ENCODE results near the gene ZNF138.
"Not testable (repeated sequence)": the region's sequence is repeated elsewhere in the genome, so short reads cannot be mapped to it uniquely, and the experiment has no call there.

ZNF138 gene

GRCh38 chr7:64811767-64812166, 17.5 kb downstream of the ZNF138 start:
- no peak overlapping the region for H3K4me2 ChIP-seq (ENCODE audit: low read length)
- no peak overlapping the region for H3K9ac ChIP-seq (ENCODE audit: low read length)
- no peaks in the 10 kb centered on the region for H3K4me1 ChIP-seq (ENCODE audit: low read length)
- H3K36me3 ChIP-seq (replicated peaks; ENCODE audit: low read depth, low read length): peaks cover 23% of the 10 kb centered on the region
- no peaks in the 10 kb centered on the region for H3K27me3 ChIP-seq (ENCODE audit: low read depth, low read length)
- H3K9me3 ChIP-seq (ENCODE audit: insufficient read depth, low read length): no peaks in the 10 kb centered on the region; the same call in 1 of the 2 replicates
- TF ChIP-seq EZH2phosphoT487 (IDR thresholded peaks at IDR 0.05; ENCODE audit: low read depth) (no peak), CTCF (IDR thresholded peaks at IDR 0.05; ENCODE audit: low read depth, low read length) (no peak)
- H4K20me1 ChIP-seq (ENCODE audit: insufficient read depth, low read length): no peaks in the 10 kb centered on the region
- H3K79me2 ChIP-seq (ENCODE audit: low read length): no peaks in the 10 kb centered on the region
- no peak overlapping the region for H3K27ac ChIP-seq (ENCODE audit: low read length)
- no peak overlapping the region for H3K4me3 ChIP-seq (ENCODE audit: low read length)
- H2AFZ ChIP-seq (ENCODE audit: low read depth, low read length): no peak overlapping the region

- H3K4me2 ChIP-seq (ENCODE audit: low read length): no peak overlapping the region
- peaks cover 36% of the 10 kb centered on the region for H3K36me3 ChIP-seq (replicated peaks; ENCODE audit: low read depth, low read length)
- no peaks in the 10 kb centered on the region for H3K9me3 ChIP-seq (ENCODE audit: insufficient read depth, low read length)
- no peaks in the 10 kb centered on the region for H4K20me1 ChIP-seq (ENCODE audit: insufficient read depth, low read length)
- no peak overlapping the region for H3K4me3 ChIP-seq (ENCODE audit: low read length)
- no peak overlapping the region for H3K9ac ChIP-seq (ENCODE audit: low read length)
- no peak overlapping the region for H2AFZ ChIP-seq (ENCODE audit: low read depth, low read length)
- H3K27me3 ChIP-seq (ENCODE audit: low read depth, low read length): no peaks in the 10 kb centered on the region
- TF ChIP-seq CTCF (IDR thresholded peaks at IDR 0.05; ENCODE audit: low read depth, low read length): no peak
- no peak for TF ChIP-seq EZH2phosphoT487 (IDR thresholded peaks at IDR 0.05; ENCODE audit: low read depth)
- H3K79me2 ChIP-seq (ENCODE audit: low read length): no peaks in the 10 kb centered on the region
- no peaks in the 10 kb centered on the region for H3K4me1 ChIP-seq (ENCODE audit: low read length)
- no peak overlapping the region for H3K27ac ChIP-seq (ENCODE audit: low read length)
These were observed 36.7 kb downstream of the ZNF138 start for GRCh38 chr7:64830926-64831325.

GRCh38 chr7:64832136-64832535, 37.9 kb downstream of the ZNF138 start:
- Histone ChIP-seq H3K4me3 (ENCODE audit: low read length) (no peak overlapping the region), H3K9me3 (ENCODE audit: insufficient read depth, low read length) (no peaks in the 10 kb centered on the region), H2AFZ (ENCODE audit: low read depth, low read length) (no peak overlapping the region), H3K4me2 (ENCODE audit: low read length) (no peak overlapping the region), H3K9ac (ENCODE audit: low read length) (no peak overlapping the region), H3K27me3 (ENCODE audit: low read depth, low read length) (no peaks in the 10 kb centered on the region), H3K27ac (ENCODE audit: low read length) (no peak overlapping the region), H3K79me2 (ENCODE audit: low read length) (no peaks in the 10 kb centered on the region), H3K4me1 (ENCODE audit: low read length) (no peaks in the 10 kb centered on the region), H4K20me1 (ENCODE audit: insufficient read depth, low read length) (no peaks in the 10 kb centered on the region), H3K36me3 (replicated peaks; ENCODE audit: low read depth, low read length) (peaks cover 36% of the 10 kb centered on the region)
- TF ChIP-seq EZH2phosphoT487 (IDR thresholded peaks at IDR 0.05; ENCODE audit: low read depth) (no peak), CTCF (IDR thresholded peaks at IDR 0.05; ENCODE audit: low read depth, low read length) (no peak)

GRCh38 chr7:64834989-64835388, 40.8 kb downstream of the ZNF138 start:
- Histone ChIP-seq H3K4me1 (ENCODE audit: low read length) (no peaks in the 10 kb centered on the region), H2AFZ (ENCODE audit: low read depth, low read length) (no peak overlapping the region), H3K27me3 (ENCODE audit: low read depth, low read length) (no peaks in the 10 kb centered on the region), H3K4me3 (ENCODE audit: low read length) (no peak overlapping the region), H3K9me3 (ENCODE audit: insufficient read depth, low read length) (no peaks in the 10 kb centered on the region), H3K4me2 (ENCODE audit: low read length) (no peak overlapping the region), H3K79me2 (ENCODE audit: low read length) (no peaks in the 10 kb centered on the region), H3K36me3 (replicated peaks; ENCODE audit: low read depth, low read length) (peaks cover 29% of the 10 kb centered on the region), H3K27ac (ENCODE audit: low read length) (no peak overlapping the region), H4K20me1 (ENCODE audit: insufficient read depth, low read length) (no peaks in the 10 kb centered on the region), H3K9ac (ENCODE audit: low read length) (no peak overlapping the region)
- TF ChIP-seq CTCF (IDR thresholded peaks at IDR 0.05; ENCODE audit: low read depth, low read length) (no peak), EZH2phosphoT487 (IDR thresholded peaks at IDR 0.05; ENCODE audit: low read depth) (no peak)

- H3K4me1 ChIP-seq (ENCODE audit: low read length); H3K9me3 ChIP-seq (ENCODE audit: insufficient read depth, low read length); H3K27me3 ChIP-seq (ENCODE audit: low read depth, low read length): not testable (repeated sequence)
These were observed 41.6 kb downstream of the ZNF138 start for GRCh38 chr7:64835856-64836255.

GRCh38 chr7:64838051-64838450, 43.8 kb downstream of the ZNF138 start:
- H4K20me1 ChIP-seq (ENCODE audit: insufficient read depth, low read length); H3K79me2 ChIP-seq (ENCODE audit: low read length); H3K9ac ChIP-seq (ENCODE audit: low read length); H3K27ac ChIP-seq (ENCODE audit: low read length); H3K9me3 ChIP-seq (ENCODE audit: insufficient read depth, low read length); H3K4me3 ChIP-seq (ENCODE audit: low read length); H2AFZ ChIP-seq (ENCODE audit: low read depth, low read length); H3K4me2 ChIP-seq (ENCODE audit: low read length); H3K36me3 ChIP-seq (replicated peaks; ENCODE audit: low read depth, low read length); H3K27me3 ChIP-seq (ENCODE audit: low read depth, low read length); H3K4me1 ChIP-seq (ENCODE audit: low read length): not testable (repeated sequence)

More at GRCh38 chr7:64835856-64836255, 41.6 kb downstream of the ZNF138 start:
- not testable (repeated sequence) for H3K4me2 ChIP-seq (ENCODE audit: low read length); H4K20me1 ChIP-seq (ENCODE audit: insufficient read depth, low read length); H3K4me3 ChIP-seq (ENCODE audit: low read length); H2AFZ ChIP-seq (ENCODE audit: low read depth, low read length); H3K79me2 ChIP-seq (ENCODE audit: low read length); H3K27ac ChIP-seq (ENCODE audit: low read length); H3K9ac ChIP-seq (ENCODE audit: low read length)
- H3K36me3 ChIP-seq (replicated peaks; ENCODE audit: low read depth, low read length): peaks cover 26% of the 10 kb centered on the region
